RCC 7860 (cell line): ENCODE measurements around the gene ABCC4.

Source experiments
- DNase-seq: peaks from one replicate; pipeline ENCODE4 v3.0.0-alpha.2; 2015; ENCODE audit warnings: low spot score
- FAIRE-seq: peaks from 2 replicates; lab custom pipeline; 2012; peaks lifted over from hg19 to GRCh38; lab: Jason Lieb, UNC

ABCC4 gene, protein sequence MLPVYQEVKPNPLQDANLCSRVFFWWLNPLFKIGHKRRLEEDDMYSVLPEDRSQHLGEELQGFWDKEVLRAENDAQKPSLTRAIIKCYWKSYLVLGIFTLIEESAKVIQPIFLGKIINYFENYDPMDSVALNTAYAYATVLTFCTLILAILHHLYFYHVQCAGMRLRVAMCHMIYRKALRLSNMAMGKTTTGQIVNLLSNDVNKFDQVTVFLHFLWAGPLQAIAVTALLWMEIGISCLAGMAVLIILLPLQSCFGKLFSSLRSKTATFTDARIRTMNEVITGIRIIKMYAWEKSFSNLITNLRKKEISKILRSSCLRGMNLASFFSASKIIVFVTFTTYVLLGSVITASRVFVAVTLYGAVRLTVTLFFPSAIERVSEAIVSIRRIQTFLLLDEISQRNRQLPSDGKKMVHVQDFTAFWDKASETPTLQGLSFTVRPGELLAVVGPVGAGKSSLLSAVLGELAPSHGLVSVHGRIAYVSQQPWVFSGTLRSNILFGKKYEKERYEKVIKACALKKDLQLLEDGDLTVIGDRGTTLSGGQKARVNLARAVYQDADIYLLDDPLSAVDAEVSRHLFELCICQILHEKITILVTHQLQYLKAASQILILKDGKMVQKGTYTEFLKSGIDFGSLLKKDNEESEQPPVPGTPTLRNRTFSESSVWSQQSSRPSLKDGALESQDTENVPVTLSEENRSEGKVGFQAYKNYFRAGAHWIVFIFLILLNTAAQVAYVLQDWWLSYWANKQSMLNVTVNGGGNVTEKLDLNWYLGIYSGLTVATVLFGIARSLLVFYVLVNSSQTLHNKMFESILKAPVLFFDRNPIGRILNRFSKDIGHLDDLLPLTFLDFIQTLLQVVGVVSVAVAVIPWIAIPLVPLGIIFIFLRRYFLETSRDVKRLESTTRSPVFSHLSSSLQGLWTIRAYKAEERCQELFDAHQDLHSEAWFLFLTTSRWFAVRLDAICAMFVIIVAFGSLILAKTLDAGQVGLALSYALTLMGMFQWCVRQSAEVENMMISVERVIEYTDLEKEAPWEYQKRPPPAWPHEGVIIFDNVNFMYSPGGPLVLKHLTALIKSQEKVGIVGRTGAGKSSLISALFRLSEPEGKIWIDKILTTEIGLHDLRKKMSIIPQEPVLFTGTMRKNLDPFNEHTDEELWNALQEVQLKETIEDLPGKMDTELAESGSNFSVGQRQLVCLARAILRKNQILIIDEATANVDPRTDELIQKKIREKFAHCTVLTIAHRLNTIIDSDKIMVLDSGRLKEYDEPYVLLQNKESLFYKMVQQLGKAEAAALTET (N-terminal part only)

DNA sequence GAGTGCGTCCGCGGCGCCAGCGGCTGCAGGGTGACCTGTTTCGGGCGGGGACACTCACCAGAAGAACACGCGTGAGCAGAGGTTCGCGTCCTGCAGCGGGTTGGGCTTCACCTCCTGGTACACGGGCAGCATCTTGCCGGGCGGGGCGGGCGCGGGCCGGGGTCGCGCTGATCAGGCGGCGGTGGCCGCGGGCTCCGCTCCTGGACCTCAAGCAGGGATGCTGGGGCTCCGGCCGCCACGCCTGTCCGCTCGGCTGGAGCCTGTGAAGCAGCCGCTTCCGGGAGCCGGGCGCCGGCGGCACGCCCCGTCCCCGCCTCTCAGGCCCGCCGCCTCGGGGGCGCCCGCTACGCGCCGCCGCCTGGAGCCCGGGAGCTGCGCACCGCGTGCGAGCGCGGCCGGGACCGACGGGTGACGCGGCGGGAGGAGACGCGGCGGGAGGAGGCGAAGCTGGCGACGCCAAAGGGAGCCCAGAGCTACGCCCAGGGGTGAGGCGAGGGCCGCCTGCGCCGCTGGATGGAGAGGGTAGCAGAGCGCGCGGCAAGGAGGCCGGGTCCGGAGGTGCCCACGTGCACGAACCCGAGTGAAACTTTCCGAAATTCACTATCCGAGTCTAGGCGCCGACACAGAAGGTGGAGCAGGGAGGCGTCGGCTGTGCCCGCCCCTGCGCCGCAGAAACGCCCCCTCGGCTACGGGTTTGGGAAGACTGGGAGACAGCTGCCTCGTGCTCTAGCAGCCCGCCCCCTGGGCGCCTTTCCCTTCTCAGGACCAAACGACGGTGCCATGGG lies at the start of gene ABCC4:
ABCC4 (minus strand) TSS at position 269 of the 785 bp plus-strand sequence; CDS start at position 132, 137 bp downstream.
- FAIRE-seq (no peak), DNase-seq (peak; percentile 49)

DNA sequence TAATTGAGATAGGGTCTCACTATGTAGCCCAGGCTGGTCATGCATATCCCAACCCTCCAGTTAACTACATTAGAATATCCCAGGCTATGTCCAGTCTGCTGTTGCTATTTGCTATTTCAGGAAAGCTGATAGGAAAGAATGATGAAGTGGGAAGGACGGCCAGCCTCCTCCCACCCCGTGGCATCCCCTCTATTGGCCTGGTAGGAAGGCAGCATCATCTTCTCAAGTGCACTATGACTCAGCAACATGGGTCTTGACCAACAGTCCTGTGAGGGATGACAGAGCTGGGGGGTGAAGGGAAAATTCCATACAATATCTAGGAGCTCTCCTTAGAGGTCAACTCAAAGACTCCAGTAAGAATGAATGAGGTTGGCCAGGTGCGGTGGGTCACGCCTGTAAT lies 48.0 kb upstream of the ABCC4 start:
- FAIRE-seq (no peak), DNase-seq (no peak)

DNA sequence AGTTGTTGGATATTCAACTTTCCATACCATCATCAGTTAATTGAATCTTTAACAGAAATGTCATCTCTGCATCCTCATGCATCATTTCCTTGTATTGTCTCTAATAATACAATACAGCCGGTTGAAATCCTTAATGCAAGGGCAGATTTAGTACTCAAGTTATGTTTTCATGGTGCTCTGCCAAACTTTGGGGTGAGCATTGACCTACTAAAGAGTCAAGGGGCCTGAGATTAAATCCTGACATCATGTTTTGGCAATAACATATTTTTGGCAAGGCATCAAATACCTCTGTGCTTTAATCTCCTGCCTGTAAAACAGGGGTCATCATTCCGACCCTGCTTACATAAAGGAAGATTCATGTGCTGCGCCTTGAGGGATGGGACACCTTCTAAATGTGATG lies 42.7 kb upstream of the ABCC4 start:
- FAIRE-seq (no peak), DNase-seq (no peak)

DNA sequence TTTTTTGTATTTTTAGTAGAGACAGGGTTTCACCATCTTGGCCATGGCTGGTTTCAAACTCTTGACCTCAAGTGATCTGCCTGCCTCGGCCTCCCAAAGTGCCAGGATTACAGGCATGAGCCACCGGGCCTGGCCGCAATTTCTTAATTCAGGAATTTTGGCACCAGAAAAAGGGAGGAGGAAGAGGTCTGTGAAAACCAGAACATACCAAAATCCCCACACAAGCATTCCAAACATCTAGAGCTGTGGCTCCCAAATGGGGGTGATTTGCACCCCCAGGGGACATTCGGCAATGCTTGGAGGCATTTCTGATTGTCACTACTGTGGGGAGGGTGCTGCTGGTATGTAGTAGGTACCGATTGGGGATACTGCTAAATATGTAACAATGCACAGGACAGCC lies 40.2 kb upstream of the ABCC4 start:
- FAIRE-seq = no peak

DNA sequence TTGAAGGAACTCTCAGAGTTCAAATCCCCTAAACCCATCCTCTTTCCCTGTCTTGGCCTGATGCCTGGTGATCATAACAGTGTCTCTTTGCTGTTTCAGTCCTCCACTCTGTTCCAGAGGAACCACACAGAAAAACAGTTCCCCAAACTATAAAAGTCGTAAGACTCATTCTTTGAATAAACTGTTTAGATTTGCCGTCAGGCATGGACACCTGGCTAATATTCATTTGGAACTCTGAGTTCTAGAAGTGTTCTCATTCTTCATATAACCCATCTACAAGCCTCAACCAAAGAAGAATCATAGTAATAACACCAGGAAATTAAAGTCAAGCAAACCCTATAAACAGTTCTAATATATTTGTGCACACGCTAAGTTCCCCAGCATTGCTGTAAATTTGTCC lies 37.7 kb upstream of the ABCC4 start:
- DNase-seq (no peak), FAIRE-seq (no peak)

More for the DNA sequence above, 40.2 kb upstream of the ABCC4 start:
- DNase-seq = no peak

DNA sequence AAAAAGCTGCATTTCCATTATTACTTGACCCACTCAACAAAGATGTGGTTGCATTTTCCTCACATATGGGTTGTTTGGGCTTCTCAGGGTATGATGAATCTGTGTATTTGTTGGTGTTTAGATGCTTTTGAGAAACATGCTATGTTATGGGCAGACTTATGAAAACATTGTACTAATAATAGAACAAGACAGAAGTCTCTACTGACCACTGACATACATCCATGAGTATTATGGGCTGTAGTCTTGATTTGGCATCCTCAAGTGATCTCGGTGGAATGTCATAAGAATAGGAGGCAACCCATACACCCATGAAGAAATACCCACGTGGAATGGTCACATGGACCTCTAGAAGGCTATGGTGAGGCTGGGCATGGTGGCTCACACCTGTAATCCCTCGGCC lies 36.3 kb upstream of the ABCC4 start:
- DNase-seq (no peak), FAIRE-seq (no peak)

DNA sequence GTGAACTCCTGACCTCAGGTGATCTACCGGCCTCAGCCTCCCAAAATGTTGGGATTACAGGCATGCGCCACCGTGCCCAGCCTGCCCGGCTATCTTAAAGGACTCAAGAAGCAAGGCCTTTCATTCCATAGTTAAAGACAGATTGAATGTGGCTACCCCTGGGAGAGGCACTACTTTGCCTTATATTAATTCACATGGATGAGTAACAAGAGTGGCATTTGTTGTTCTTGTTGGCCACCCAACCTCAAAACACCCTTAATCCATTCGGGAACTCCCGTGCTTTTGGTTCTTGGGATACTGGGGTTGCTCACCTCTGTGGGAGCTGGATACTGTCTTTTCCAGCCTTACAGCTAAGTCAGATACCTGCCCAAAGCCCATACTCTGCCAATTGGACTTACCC lies 34.4 kb upstream of the ABCC4 start:
- DNase-seq (peak; percentile 10), FAIRE-seq (no peak)

DNA sequence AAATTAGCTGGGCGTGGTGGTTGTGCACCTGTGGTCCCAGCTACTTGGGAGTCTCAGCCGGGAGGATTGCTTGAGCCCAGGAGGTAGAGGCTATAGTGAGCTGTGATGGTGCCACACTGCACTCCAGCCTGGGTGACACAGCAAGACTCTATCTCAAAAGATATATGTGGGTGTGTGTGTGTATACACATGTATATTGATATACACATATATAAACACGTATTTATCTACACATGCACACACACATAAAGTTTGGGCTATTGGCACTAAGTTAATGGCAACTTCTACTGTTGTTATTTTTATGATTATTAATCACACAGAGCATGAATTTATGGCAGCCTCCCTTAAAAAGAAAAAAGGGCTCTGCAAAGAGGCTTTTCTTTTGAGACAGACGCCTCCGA lies 27.1 kb upstream of the ABCC4 start:
- DNase-seq (no peak), FAIRE-seq (no peak)

DNA sequence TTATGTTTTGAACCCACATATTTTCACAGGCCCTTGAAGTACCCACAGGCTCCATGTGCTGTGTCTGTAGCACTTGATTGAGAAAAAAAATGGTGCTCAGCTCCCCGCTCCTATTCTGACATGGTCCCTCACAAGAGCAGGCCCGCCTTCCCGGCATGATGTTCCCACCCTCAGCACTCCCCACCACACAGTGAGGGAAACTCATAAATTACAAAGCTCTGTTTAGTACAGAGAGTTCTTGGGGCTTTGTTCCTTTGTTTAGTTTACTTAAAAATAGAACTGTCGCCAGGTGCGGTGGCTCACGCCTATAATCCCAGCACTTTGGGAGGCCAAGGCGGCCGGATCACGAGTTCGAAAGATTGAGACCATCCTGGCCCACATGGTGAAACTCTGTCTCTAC lies 25.9 kb upstream of the ABCC4 start:
- no peak for DNase-seq
- FAIRE-seq = no peak

DNA sequence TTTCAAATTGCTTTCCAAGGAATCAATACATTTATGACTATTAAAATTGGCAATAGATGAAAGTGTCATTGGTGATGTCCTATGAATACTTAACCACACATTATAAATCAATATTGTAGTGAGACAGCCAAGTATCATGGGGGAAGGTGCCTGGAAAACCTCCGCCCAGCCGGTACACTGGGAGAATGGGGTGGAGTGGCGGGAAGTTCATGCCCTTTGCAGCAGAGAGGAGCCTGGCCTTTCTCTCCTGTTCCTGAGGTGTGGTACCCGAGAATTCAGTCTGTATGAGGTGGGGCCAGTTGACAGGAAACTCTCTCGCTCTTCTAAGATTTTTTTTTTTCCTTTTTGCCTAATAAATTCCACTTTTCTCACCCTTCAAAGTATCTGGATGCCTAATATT lies 25.4 kb upstream of the ABCC4 start:
- FAIRE-seq = no peak

DNA sequence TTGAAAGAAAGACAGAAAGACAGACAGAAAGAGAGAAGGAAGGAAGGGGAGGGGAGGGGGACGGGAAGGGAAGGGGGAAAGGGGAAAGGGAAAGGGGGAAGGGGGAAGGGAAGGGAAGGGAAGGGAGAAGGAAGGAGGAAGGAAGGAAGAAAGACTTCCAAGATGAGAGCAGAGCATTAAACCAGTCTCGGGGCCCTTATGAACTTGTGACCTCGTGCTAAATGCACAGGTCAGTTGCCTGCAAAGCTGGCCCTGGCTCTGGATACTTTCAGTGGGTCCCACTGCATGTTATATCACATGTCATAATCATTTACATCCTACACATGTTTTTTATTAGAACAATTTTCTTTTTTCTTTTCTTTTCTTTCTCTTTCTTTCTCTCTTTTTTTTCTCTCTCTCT lies 24.2 kb upstream of the ABCC4 start:
- FAIRE-seq = no peak

More for the DNA sequence above, 25.4 kb upstream of the ABCC4 start:
- no peak for DNase-seq

DNA sequence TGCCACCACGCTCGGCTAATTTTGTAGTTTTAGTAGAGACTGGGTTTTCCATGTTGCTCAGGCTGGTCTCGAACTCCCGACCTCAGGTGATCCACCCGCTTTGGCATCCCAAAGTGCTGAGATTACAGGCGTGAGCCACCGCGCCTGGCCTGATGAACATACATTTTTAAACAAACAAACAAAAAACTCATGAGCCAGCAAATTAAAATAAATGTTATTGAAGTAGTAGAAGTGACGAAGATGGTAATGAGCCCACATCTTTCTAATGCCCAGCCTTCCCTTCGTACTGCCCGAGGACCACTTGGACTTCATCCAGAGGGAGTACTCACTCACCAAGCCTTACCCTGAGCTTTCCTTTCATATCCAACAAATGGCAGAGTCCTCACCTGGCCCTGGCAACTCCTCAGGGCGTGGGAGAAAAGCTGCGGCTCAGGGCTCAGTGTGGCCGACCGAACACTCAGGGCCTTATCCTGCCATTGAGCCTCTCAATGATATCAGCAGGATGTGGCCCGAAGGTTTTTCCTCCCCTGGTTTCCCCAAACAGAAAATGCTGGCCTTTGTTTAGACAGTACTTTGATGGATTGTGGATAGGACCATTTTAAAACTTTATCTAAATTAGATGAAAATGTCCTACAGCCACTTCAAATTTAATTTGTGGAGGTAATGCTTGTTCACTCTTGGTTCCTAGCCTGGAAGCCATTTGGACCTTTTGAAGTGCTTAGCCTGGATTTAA lies 22.8 kb upstream of the ABCC4 start:
- FAIRE-seq (no peak), DNase-seq (no peak)

More for the DNA sequence above, 24.2 kb upstream of the ABCC4 start:
- no peak for DNase-seq

DNA sequence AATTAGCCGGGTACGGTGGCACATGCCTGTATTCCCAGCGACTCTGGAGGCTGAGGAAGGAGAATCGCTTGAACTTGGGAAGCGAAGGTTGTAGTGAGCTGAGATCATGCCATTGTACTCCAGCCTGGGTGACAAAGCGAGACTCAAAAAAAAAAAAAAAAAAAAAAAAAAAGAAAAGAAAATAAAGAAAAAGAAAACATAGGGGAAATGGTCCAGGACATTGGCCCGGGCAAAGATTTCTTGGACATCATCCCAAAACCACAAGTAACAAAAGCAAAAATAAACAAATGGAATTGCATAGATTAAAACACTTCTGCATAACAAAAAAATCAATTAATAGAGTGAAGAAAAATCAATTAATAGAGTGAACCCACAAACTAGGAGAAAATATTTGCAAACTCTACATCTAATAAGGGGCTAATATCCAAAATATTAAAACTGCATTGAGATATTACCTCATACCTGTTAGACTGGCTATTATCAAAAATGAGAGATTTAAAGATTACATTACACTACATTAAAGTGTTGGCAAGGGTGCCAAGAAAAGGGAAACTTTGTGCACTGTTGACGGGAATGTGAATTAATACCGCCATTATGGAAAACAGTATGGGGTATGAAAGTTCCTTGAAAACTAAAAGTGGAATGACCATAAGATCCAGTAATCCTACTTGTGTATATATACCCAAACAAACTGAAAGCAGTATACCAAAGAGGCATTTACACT lies 18.5 kb upstream of the ABCC4 start:
- FAIRE-seq = no peak

DNA sequence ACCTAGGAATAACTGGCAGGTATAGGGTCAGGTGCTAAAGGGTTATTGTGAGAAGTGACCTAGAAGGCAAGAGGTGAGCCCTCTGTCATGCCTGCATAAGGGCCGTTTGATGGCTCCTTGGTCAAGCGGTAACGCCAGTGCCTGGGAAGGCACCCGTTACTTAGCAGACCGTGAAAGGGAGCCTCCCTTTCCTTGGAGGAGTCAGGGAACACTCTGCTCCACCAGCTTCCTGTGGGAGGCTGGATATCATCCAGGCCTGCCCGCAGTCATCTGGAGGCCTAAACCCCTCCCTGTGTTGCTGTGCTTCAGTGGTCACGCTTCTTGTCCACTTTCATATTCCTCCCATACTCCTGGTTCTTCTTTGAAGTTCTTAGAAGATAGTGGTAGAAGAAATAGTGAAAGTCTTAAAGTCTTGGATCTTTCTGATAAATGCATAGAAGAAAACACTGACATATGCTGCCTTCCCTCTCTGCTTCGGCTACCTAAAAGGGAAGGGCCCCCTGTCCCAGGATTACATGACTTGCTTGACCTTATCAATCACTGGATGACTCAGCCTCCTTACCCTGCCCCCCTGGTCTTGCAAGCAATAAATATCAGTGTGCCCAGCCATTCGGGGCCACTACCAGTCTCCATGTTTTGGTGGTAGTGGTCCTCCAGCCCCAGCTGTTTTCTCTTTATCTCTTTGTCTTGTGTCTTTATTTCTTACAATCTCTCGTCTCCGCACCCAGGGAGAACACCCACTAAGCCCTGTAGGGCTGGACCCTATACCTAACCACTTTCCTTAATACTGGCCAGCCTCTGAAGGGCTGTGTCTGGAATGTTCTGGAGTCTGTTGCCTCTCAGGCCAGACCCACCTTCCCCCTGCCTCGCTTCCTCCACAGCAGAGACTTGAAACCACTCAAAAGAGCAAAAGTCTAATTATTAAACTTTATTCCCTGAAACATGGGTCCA lies 16.1 kb upstream of the ABCC4 start:
- peak; percentile 81 for DNase-seq

More for the DNA sequence above, 18.5 kb upstream of the ABCC4 start:
- DNase-seq = no peak

DNA sequence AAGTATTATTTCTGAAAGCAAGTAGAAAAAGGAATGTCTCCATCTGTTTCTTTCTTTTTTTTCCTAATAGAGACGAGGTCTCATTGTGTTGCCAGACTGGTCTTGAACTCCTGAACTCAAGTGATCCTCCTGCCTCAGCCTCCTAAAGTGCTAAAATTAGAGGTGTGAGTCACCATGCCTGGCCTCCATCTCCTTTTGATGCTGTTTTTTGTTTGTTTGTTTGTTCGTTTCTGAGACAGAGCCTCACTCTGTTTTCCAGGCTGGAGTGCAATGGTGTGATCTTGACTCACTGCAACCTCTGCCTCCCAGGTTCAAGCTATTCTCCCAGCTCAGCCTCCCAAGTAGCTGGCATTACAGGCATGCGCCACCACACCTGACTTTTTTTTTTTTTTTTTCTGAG lies 14.5 kb upstream of the ABCC4 start:
- no peak for FAIRE-seq
- no peak for DNase-seq

More for the DNA sequence above, 16.1 kb upstream of the ABCC4 start:
- FAIRE-seq = peak; percentile 94

DNA sequence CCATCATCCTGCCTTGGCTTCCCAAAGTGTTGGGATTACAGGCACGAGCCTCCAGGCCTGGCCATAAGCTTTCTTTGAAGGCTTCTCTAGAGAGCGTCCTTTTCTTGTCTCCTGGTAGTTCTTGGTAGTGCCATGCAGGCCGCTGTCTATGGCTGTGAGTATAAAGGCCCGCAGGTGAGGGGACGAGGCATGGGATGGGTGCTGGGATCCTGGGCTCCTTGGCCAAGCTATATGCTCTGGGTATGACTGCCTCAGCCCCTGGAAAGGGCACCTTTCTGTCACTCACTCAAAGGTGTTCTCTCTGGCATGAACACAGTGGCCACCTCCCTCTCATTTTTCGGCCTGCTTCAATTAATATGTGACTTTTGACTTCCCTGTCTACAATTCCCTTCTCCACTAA lies 6.3 kb upstream of the ABCC4 start:
- no peak for DNase-seq
- FAIRE-seq = no peak

DNA sequence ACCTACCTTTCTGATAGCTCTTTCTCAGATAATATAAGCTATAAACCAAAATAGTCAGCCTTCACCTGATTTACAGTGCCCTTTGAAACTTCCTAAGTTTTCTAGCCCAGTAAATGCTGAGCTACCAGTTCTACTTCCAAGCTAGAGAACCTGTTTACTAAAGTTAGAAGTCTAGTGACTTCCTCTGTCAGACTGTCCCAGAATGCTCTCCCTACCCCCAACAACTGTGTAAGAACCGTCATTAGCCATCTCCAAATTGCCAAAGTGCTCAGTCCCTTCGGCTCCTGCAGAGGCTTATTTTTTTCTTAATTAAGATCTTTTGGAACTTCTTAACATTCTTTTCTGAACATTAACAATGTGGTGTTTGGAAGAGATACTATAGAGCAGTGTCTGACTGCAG lies 3.2 kb upstream of the ABCC4 start:
- FAIRE-seq (no peak), DNase-seq (no peak)

DNA sequence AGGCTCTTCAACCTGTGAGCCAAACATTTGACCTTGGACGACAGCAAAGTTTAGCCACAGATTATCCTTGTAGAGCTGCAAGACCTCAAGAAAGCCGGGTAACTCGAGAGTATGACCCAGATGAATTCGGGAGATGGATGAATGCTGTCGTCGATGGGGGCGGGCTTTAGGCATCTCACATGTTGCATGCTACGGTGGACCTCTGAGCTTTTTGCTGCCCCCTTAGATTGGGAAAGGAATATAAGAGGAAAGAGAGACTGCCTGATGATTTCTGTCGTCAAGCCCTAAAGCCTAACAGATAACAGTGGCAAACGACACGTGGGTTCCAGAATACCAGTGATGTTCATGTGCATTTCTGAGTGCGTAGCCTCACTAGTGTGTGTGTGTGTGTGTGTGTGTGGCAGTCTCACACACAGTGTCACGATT lies 730 bp upstream of the ABCC4 start:
- FAIRE-seq = no peak
- DNase-seq = no peak
